ENCODE measurements around the gene TPRX2.
"Not testable (repeated sequence)": the region's sequence is repeated elsewhere in the genome, so short reads cannot be mapped to it uniquely, and the experiment has no call there.

TPRX2 gene

GRCh38 chr19:47858646-47859285 is at the start of gene TPRX2:
Gene TPRX2 (plus strand): TSS chr19:47859235. CDS start chr19:47859247, 12 bp downstream.
- H3K9me3 Mint-ChIP-seq; H3K27ac Mint-ChIP-seq; H3K36me3 Mint-ChIP-seq (ENCODE audit: low read depth); H3K4me3 Mint-ChIP-seq; H3K4me1 Mint-ChIP-seq (ENCODE audit: low read depth): not testable (repeated sequence)
- peaks cover 14% of the 10 kb centered on the region for H3K27me3 Mint-ChIP-seq (ENCODE audit: low read depth)

GRCh38 chr19:47813304-47813994 is 45.6 kb upstream of the TPRX2 start:
- no peak overlapping the region for H3K4me3 Mint-ChIP-seq

GRCh38 chr19:47813995-47814328 is 45.1 kb upstream of the TPRX2 start:
- H3K27ac Mint-ChIP-seq: no peak overlapping the region
- H3K9me3 Mint-ChIP-seq: no peaks in the 10 kb centered on the region
- no peaks in the 10 kb centered on the region for H3K36me3 Mint-ChIP-seq (ENCODE audit: low read depth)

More at GRCh38 chr19:47813304-47813994, 45.6 kb upstream of the TPRX2 start:
- H3K9me3 Mint-ChIP-seq: no peaks in the 10 kb centered on the region
- H3K4me1 Mint-ChIP-seq (ENCODE audit: low read depth): no peaks in the 10 kb centered on the region
- peaks cover 3% of the 10 kb centered on the region for H3K27me3 Mint-ChIP-seq (ENCODE audit: low read depth)
- no peak overlapping the region for H3K27ac Mint-ChIP-seq
- H3K36me3 Mint-ChIP-seq (ENCODE audit: low read depth): no peaks in the 10 kb centered on the region

GRCh38 chr19:47816270-47816669 is 42.8 kb upstream of the TPRX2 start:
- H3K27me3 Mint-ChIP-seq (ENCODE audit: low read depth): peaks cover 23% of the 10 kb centered on the region
- not testable (repeated sequence) for H3K4me1 Mint-ChIP-seq (ENCODE audit: low read depth); H3K36me3 Mint-ChIP-seq (ENCODE audit: low read depth); H3K9me3 Mint-ChIP-seq; H3K4me3 Mint-ChIP-seq; H3K27ac Mint-ChIP-seq

More at GRCh38 chr19:47813995-47814328, 45.1 kb upstream of the TPRX2 start:
- Mint-ChIP-seq H3K4me1 (ENCODE audit: low read depth) (no peaks in the 10 kb centered on the region), H3K27me3 (ENCODE audit: low read depth) (peaks cover 7% of the 10 kb centered on the region), H3K4me3 (no peak overlapping the region)

- H3K4me1 Mint-ChIP-seq (ENCODE audit: low read depth); H3K4me3 Mint-ChIP-seq; H3K27ac Mint-ChIP-seq; H3K9me3 Mint-ChIP-seq; H3K36me3 Mint-ChIP-seq (ENCODE audit: low read depth): not testable (repeated sequence)
- peaks cover 23% of the 10 kb centered on the region for H3K27me3 Mint-ChIP-seq (ENCODE audit: low read depth)
These were observed 40.8 kb upstream of the TPRX2 start for GRCh38 chr19:47818221-47818620.

- H3K36me3 Mint-ChIP-seq (ENCODE audit: low read depth): no peaks in the 10 kb centered on the region
- no peak overlapping the region for H3K27ac Mint-ChIP-seq
- peaks cover 20% of the 10 kb centered on the region for H3K27me3 Mint-ChIP-seq (ENCODE audit: low read depth)
- no peak overlapping the region for H3K4me3 Mint-ChIP-seq
- H3K9me3 Mint-ChIP-seq: no peaks in the 10 kb centered on the region
- no peaks in the 10 kb centered on the region for H3K4me1 Mint-ChIP-seq (ENCODE audit: low read depth)
These were observed 39.2 kb upstream of the TPRX2 start for GRCh38 chr19:47819858-47820257.

GRCh38 chr19:47820410-47820809 is 38.6 kb upstream of the TPRX2 start:
- Mint-ChIP-seq H3K4me3 (no peak overlapping the region), H3K9me3 (no peaks in the 10 kb centered on the region), H3K4me1 (ENCODE audit: low read depth) (no peaks in the 10 kb centered on the region), H3K36me3 (ENCODE audit: low read depth) (no peaks in the 10 kb centered on the region), H3K27ac (no peak overlapping the region), H3K27me3 (ENCODE audit: low read depth) (peaks cover 20% of the 10 kb centered on the region)

- Mint-ChIP-seq H3K27me3 (ENCODE audit: low read depth) (peaks cover 20% of the 10 kb centered on the region), H3K4me3 (no peak within 1 kb of the TSS), H3K9me3 (no peaks in the 10 kb centered on the region), H3K36me3 (ENCODE audit: low read depth) (no peaks in the 10 kb centered on the region), H3K27ac (no peak within 1 kb of the TSS), H3K4me1 (ENCODE audit: low read depth) (no peaks in the 10 kb centered on the region)
These were observed 37.5 kb upstream of the TPRX2 start, which contains the start of gene CRX for GRCh38 chr19:47821460-47822020. Gene CRX (plus strand): TSS chr19:47821937. CDS start chr19:47834444, 12,507 bp downstream.

- Mint-ChIP-seq H3K36me3 (ENCODE audit: low read depth) (no peaks in the 10 kb centered on the region), H3K27ac (no peak overlapping the region), H3K4me1 (ENCODE audit: low read depth) (no peaks in the 10 kb centered on the region), H3K27me3 (ENCODE audit: low read depth) (peaks cover 17% of the 10 kb centered on the region), H3K4me3 (no peak overlapping the region), H3K9me3 (no peaks in the 10 kb centered on the region)
These were observed 34.6 kb upstream of the TPRX2 start for GRCh38 chr19:47824396-47824795.

- no peak overlapping the region for H3K27ac Mint-ChIP-seq
- H3K9me3 Mint-ChIP-seq: no peaks in the 10 kb centered on the region
- H3K4me3 Mint-ChIP-seq: no peak overlapping the region
- H3K4me1 Mint-ChIP-seq (ENCODE audit: low read depth): no peaks in the 10 kb centered on the region
- H3K27me3 Mint-ChIP-seq (ENCODE audit: low read depth): peaks cover 5% of the 10 kb centered on the region
- no peaks in the 10 kb centered on the region for H3K36me3 Mint-ChIP-seq (ENCODE audit: low read depth)
These were observed 32.2 kb upstream of the TPRX2 start for GRCh38 chr19:47826800-47827199.

GRCh38 chr19:47832723-47833122 is 26.3 kb upstream of the TPRX2 start:
- Mint-ChIP-seq H3K36me3 (ENCODE audit: low read depth) (no peaks in the 10 kb centered on the region), H3K4me1 (ENCODE audit: low read depth) (no peaks in the 10 kb centered on the region), H3K9me3 (no peaks in the 10 kb centered on the region), H3K27me3 (ENCODE audit: low read depth) (no peaks in the 10 kb centered on the region), H3K27ac (no peak overlapping the region), H3K4me3 (no peak overlapping the region)

GRCh38 chr19:47836038-47836437 is 23.0 kb upstream of the TPRX2 start:
- Mint-ChIP-seq H3K4me3 (no peak overlapping the region), H3K27ac (no peak overlapping the region), H3K4me1 (ENCODE audit: low read depth) (no peaks in the 10 kb centered on the region), H3K27me3 (ENCODE audit: low read depth) (no peaks in the 10 kb centered on the region), H3K9me3 (no peaks in the 10 kb centered on the region), H3K36me3 (ENCODE audit: low read depth) (no peaks in the 10 kb centered on the region)

GRCh38 chr19:47839411-47839810 is 19.6 kb upstream of the TPRX2 start:
- H3K9me3 Mint-ChIP-seq: no peaks in the 10 kb centered on the region
- H3K4me1 Mint-ChIP-seq (ENCODE audit: low read depth): no peaks in the 10 kb centered on the region
- no peak overlapping the region for H3K4me3 Mint-ChIP-seq
- H3K27me3 Mint-ChIP-seq (ENCODE audit: low read depth): no peaks in the 10 kb centered on the region
- H3K27ac Mint-ChIP-seq: no peak overlapping the region
- H3K36me3 Mint-ChIP-seq (ENCODE audit: low read depth): no peaks in the 10 kb centered on the region

GRCh38 chr19:47839913-47840312 is 19.1 kb upstream of the TPRX2 start:
- Mint-ChIP-seq H3K27me3 (ENCODE audit: low read depth) (no peaks in the 10 kb centered on the region), H3K27ac (no peak overlapping the region), H3K9me3 (no peaks in the 10 kb centered on the region), H3K36me3 (ENCODE audit: low read depth) (no peaks in the 10 kb centered on the region), H3K4me3 (no peak overlapping the region), H3K4me1 (ENCODE audit: low read depth) (no peaks in the 10 kb centered on the region)

GRCh38 chr19:47842941-47843340 is 16.1 kb upstream of the TPRX2 start:
- H3K9me3 Mint-ChIP-seq: no peaks in the 10 kb centered on the region
- no peak overlapping the region for H3K4me3 Mint-ChIP-seq
- no peaks in the 10 kb centered on the region for H3K36me3 Mint-ChIP-seq (ENCODE audit: low read depth)
- no peaks in the 10 kb centered on the region for H3K4me1 Mint-ChIP-seq (ENCODE audit: low read depth)
- no peaks in the 10 kb centered on the region for H3K27me3 Mint-ChIP-seq (ENCODE audit: low read depth)
- no peak overlapping the region for H3K27ac Mint-ChIP-seq

Data from T-helper 1 cell treated with Interleukin-12 subunit alpha and Interleukin-12 subunit beta and Interleukin-4 antibody, amounts not matched to agents 30 μg/mL and 1 μg/mL, for 36 hours (primary cell).